ENCODE measurements around the gene CNIH2.
A peak's percentile ranks its signal among the peaks of the same experiment; 100 is the strongest.
"Not testable (repeated sequence)": the region's sequence is repeated elsewhere in the genome, so short reads cannot be mapped to it uniquely, and the experiment has no call there.

Gene CNIH2

DNA sequence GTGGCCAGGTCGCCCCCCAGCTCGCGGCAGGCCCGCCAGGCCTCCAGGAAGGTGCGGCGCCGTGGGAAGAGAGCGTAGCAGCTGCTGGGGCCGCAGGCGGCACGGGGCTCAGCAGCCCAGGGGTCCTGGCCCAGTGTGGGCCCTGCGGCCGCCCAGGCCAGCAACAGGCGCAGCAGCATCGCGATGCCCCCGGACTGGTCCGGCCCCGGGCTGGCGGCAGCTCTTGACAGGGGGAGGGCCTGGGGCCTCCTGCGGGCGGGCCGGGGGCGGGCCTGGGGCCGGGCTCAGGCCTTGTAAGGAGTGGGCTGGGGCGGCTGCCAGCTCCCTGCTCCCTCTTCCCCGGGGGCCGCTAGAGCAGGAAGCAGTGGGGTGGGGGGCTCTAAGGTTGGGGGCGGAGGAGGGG, 38.9 kb downstream of the CNIH2 start, which contains the start of gene CD248:
Gene CD248 (minus strand): TSS at position 196 of the 403 bp plus-strand sequence. CDS start 17 bp downstream, at position 179.
- ATAC-seq: no peak

DNA sequence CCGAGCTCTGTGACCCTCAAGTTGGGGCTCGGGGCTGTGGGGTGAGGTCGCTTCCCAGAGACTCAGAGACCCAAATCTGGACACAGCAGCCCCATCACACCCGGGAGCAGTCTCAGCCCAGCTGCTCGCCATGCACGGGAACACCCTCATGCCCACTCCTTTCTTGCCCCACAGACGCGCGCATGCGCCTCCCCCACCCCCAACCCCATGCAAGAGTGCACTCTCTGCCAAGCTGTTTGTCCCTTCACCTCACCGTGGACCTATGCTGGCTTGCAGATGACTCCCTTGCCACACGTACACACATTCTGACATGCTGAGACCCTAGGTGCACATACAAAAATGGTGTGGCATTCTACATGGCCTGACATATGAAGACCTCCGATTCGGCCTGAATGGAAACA, 39.3 kb downstream of the CNIH2 start:
- no peak for ATAC-seq

- ATAC-seq: peak; percentile 55 to 60
Measured at GRCh38 chr11:66317723-66318599, 40.0 kb downstream of the CNIH2 start.

- ATAC-seq: no peak
Measured at GRCh38 chr11:66318600-66318970, 40.6 kb downstream of the CNIH2 start.

- ATAC-seq: not testable (repeated sequence)
Measured at GRCh38 chr11:66320289-66320688, 42.3 kb downstream of the CNIH2 start.

- not testable (repeated sequence) for ATAC-seq
Measured at GRCh38 chr11:66320748-66321147, 42.8 kb downstream of the CNIH2 start.

DNA sequence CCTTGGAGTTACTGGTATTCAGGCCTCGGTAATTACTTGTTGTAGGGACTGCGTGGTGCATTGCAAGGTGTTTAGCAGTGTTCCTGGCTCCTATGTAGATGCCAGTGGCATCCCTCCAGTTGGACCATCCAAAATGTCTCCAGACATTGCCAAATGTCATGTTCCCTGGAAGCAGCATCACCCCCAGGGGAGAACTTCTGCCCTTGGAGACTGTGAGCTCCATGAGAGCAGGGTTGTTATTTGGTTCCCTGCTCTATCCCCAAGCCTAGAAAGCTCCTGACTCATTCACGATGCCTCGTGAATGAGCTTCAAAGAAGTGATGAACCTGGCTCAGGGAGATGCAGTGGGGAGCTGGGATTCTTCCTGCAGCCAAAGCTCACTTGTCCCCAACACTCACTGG, 43.6 kb downstream of the CNIH2 start:
- no peak for ATAC-seq

GRCh38 chr11:66322732-66323427, 44.9 kb downstream of the CNIH2 start:
- ATAC-seq: no peak

- no peak for ATAC-seq
Measured at GRCh38 chr11:66323684-66324083, 45.7 kb downstream of the CNIH2 start.

GRCh38 chr11:66324664-66325063, 46.7 kb downstream of the CNIH2 start:
- ATAC-seq: no peak

DNA sequence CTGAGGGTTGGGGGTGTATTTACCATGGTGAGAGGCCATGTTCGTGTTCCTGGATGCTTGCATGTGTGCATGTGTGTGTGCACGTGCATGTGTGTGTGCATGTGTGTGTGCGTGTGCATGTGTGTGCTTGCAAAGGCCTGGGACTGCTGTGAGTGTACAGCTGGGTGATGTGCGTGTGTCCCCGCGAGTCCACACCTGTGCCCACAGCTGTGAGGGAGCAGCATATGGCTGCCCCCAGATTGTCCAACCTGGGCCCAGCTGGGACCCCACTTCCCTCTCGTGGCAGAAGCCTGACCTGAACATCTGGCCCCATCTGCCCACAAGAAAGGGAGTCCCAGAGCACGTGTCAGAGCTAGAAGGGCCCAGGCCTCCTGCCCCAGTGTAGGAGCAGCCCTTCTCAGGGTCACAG, 47.3 kb downstream of the CNIH2 start:
- no peak for ATAC-seq

GRCh38 chr11:66326261-66327111, 48.5 kb downstream of the CNIH2 start:
- no peak for ATAC-seq

GRCh38 chr11:66327171-66328030, 49.4 kb downstream of the CNIH2 start:
- ATAC-seq: no peak

DNA sequence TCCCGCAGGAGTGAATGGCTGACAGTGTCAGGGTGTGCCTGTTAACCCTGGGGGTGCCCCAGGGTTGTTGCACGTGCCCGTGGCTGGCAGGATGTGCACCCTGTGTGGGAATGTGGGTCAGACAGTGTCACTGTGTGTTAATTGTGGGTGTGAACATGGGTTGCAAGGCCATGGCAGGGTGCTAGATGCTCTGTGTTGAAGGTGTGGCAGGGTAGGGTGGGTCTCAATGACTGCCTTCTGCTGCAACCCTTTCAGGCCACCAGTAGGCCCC, 50.0 kb downstream of the CNIH2 start:
- peak; percentile 10 to 38 for ATAC-seq

- ATAC-seq: peak; percentile 92 to 95
Measured at GRCh38 chr11:66328302-66329144, 50.5 kb downstream of the CNIH2 start.

DNA sequence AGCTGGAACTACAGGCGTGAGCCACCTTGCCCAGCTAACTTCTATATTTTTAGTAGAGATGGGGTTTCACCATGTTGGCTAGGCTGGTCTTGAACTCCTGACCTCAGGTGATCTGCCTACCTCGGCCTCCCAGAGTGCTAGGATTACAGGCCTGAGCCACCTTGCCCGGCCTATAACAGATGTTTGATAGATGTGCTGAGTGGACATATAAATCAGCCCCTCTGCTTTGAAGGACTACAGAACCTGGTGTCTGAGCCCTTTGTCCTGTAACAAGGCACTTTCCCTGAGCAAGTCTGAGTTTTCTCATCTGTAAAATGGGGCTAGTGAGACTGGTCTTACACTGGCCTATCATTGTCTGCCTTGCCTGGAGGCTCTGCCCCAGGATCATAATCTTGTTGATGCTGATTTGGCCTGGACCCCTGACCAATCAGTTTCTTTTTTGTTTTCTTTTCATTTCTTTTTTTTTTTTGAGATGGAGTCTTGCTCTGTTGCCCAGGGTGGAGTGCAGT, 51.2 kb downstream of the CNIH2 start:
- ATAC-seq: no peak

GRCh38 chr11:66330931-66331330, 53.0 kb downstream of the CNIH2 start:
- no peak for ATAC-seq

- ATAC-seq: no peak
Measured at GRCh38 chr11:66331542-66332370, 53.8 kb downstream of the CNIH2 start.

GRCh38 chr11:66332371-66333219, 54.6 kb downstream of the CNIH2 start:
- no peak for ATAC-seq
